Occipital lobe (tissue), 2 donors: Measurements from ENCODE around the gene C1orf216. TPM values are rescaled to one million over a fixed set of nuclear protein-coding genes. Genes with fewer than 3 reads are reported as not detected.
"Not testable (repeated sequence)": the region's sequence is repeated elsewhere in the genome, so short reads cannot be mapped to it uniquely, and the experiment has no call there.

Source experiments
- DNase-seq: peaks from one replicate; lab custom pipeline; 2025; lab: John Stamatoyannopoulos, UW
- total RNA-seq: library from RNA; depleted of rRNA; stranded (reverse); fragments of >200 nt; gene quantifications from one replicate; pipeline ENCODE4 v1.2.3, GENCODE V29; 2014

C1orf216 gene
- total RNA-seq, 1 donor from 2014 or later, result 73.0 TPM

GRCh38 chr1:35706846-35707600, 11.7 kb downstream of the C1orf216 start:
- no peak for DNase-seq

GRCh38 chr1:35702508-35702907, 16.2 kb downstream of the C1orf216 start:
- DNase-seq, result no peak

- DNase-seq, result not testable (repeated sequence)
Observed at GRCh38 chr1:35699152-35699551, 19.5 kb downstream of the C1orf216 start.

- DNase-seq, result no peak
Observed at GRCh38 chr1:35692317-35692716, 26.4 kb downstream of the C1orf216 start.

GRCh38 chr1:35691571-35692220, 27.0 kb downstream of the C1orf216 start:
- DNase-seq, result no peak

GRCh38 chr1:35691080-35691479, 27.6 kb downstream of the C1orf216 start:
- DNase-seq, result no peak

- DNase-seq, result not testable (repeated sequence)
Observed at GRCh38 chr1:35690103-35690502, 28.6 kb downstream of the C1orf216 start.

GRCh38 chr1:35688161-35688560, 30.5 kb downstream of the C1orf216 start:
- no peak for DNase-seq

GRCh38 chr1:35683012-35683411, 35.7 kb downstream of the C1orf216 start:
- DNase-seq, result no peak

GRCh38 chr1:35680271-35680670, 38.4 kb downstream of the C1orf216 start:
- no peak for DNase-seq

GRCh38 chr1:35675773-35676172, 42.9 kb downstream of the C1orf216 start:
- no peak for DNase-seq

- DNase-seq, result no peak
Observed at GRCh38 chr1:35674111-35674510, 44.6 kb downstream of the C1orf216 start.

GRCh38 chr1:35672116-35672515, 46.6 kb downstream of the C1orf216 start:
- DNase-seq, result no peak

GRCh38 chr1:35668506-35668905, 50.2 kb downstream of the C1orf216 start:
- DNase-seq, result no peak

- no peak for DNase-seq
Observed at GRCh38 chr1:35666916-35667315, 51.8 kb downstream of the C1orf216 start.

- DNase-seq, result no peak
Observed at GRCh38 chr1:35666216-35666615, 52.5 kb downstream of the C1orf216 start.

Other genes with a start within 250 kb of the C1orf216 start
- gene KIAA0319L, start 161.5 kb downstream of the C1orf216 start, total RNA-seq, result 37.4 TPM
- gene NCDN, start 161.1 kb downstream of the C1orf216 start, total RNA-seq, result 59.7 TPM
- gene TFAP2E, start 145.6 kb downstream of the C1orf216 start, total RNA-seq, result 0.62 TPM
- 17.8 TPM for gene PSMB2, start 77.4 kb downstream of the C1orf216 start, total RNA-seq
- 10.9 TPM for gene CLSPN, start 51.1 kb upstream of the C1orf216 start, total RNA-seq
- gene AGO4, start 89.1 kb upstream of the C1orf216 start, total RNA-seq, result 102 TPM
- gene AGO1, start 164.3 kb upstream of the C1orf216 start, total RNA-seq, result 17.0 TPM
- gene AGO3, start 212.2 kb upstream of the C1orf216 start, total RNA-seq, result 28.1 TPM